ENCODE data around the gene PPP2R2D.

The PPP2R2D gene

GRCh38 chr10:131890276-131891195 lies 10.3 kb upstream of the PPP2R2D start:
- DNase-seq: no peak

GRCh38 chr10:131891196-131891928 lies 9.4 kb upstream of the PPP2R2D start:
- DNase-seq: no peak

DNA sequence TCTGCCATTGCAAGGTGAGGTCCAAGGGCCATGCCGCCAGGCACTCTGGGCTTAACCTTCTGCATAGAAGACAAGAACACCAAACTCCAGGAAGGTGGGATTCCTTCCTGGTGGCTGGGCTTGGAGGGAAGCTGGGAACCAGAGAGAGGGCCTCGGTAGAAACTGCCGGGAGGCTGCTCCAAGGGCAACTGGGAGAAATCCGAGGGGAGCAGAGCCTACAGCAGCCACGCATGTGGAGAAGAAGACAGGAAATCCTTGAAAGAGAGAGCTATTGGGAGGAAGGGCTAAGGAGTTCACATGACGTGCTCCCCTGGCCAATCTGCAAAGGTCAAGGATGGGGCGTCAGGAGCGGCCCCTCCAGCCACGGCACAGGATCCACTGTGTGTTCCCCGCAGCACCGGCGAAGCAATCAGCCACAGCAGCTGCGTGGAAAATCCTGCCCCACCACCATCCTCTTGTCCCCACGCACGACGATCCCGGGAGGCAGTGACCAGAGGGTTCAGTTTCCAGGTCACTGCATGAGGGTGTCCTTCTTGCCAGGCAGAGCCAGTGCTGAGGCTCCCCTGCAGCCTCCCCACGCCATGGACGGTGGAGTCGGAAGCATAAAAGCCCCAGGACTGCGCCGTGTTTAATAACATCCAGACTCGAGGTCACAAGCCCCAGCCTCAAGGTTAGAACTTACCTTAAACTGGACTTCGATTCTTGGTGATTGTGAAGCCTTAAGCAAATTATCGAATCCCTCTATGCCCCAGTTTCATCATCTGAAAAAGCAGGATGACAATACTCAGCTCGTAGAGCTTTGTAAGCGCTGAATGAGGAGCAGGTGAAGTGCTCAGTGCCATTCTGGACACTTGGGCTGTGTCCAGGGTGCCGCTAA lies 8.6 kb upstream of the PPP2R2D start:
- DNase-seq: no peak

DNA sequence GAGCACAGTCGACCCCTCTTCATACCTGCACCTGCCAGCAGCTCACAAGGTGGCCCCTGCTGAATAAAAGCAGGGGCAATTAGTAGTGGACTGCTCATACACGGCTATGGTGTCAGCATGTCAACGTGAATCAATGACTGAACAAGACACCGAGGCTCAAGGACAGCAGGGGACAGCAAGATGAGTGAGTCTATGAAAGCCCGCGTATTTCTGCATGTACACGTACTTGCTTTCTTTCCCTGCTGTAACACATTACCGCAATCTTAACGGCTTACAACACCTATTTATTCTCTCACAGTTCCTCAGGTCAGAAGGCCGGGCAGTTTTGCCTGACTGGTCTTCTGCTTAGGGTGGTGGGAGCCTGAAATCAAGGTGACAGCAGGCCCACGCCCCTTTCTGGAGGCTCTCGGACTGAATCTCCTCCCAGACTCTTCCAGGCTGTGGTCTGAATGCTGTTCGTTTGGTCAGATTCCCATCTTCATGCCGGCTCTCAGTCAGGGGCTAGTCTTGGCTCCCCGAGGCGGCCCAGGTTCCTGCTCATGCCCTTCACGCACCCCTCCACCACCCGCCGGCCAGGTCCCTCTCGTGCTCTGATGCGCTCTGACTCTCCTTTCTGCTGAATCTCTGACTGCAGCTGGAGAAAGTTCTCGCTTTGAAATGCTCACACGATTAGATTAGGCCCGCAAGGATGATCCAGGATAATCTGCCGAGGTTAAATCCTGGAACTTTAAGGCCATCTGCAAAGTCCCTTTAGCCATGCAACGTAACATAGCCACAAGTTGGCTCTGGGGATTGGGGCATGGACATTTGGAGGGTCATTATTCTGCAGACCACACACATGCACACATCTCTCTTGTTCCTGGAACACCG lies 7.8 kb upstream of the PPP2R2D start:
- no peak for DNase-seq

GRCh38 chr10:131895116-131895515 lies 5.7 kb upstream of the PPP2R2D start:
- no peak for DNase-seq

- no peak for DNase-seq
Observed at GRCh38 chr10:131896403-131896802, 4.4 kb upstream of the PPP2R2D start.

DNA sequence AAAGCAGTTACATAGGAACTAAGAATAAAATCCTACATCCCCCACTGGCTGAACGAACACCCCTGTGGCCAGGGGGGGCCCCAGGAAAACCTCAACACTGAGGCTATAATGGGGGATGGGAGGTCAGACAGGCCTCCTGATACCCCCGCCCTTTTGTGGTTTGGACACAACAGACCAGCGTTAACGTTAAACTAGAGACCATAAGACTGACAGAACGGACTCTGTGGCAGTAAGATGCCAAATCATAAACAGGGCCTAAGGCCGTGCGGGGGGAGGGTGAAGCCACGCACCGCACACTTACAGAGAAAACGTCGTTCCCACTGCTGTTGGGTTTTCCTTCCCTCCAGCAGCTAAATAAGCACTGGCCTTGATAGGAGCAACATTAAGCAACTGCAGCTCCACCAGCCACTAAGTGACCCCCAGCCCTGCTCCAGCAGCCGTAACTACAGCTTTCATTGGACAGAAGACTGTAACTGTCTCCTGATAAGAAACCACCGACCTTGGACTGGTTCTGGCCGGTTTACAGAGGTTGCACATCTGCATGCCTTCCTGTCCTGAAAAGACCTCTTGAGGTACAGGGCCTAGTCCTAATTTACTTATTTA lies 3.4 kb upstream of the PPP2R2D start:
- no peak for DNase-seq

- DNase-seq: no peak
Observed at GRCh38 chr10:131898061-131898460, 2.7 kb upstream of the PPP2R2D start.

DNA sequence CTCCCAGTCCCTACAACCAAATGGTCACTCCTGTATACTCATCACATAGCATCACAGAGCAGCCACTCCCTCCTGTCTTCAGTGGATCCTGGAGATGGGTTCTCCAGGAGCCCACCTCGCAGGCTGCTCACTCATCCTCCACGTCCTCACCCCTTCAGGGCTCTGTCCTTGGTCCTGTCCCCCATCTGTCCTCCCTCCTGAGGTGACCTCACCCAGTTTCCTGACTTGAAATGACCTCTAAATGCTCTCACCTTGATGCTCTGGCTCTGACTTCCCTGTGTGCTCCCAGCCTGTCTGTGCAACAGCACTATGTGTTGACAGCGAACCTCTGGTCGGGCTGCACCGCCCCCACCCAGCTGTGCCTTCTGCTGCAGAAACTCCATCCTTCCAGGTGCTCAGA lies 2.1 kb upstream of the PPP2R2D start:
- no peak for DNase-seq

- no peak for DNase-seq
Observed at GRCh38 chr10:131899116-131899690, 1.6 kb upstream of the PPP2R2D start.

GRCh38 chr10:131899695-131900349 lies 986 bp upstream of the PPP2R2D start:
- DNase-seq: no peak

GRCh38 chr10:131901181-131901829 lies 497 bp downstream of the PPP2R2D start:
- peak in 1 of 2 experiments; percentile 25 for DNase-seq

- DNase-seq: no peak
Observed at GRCh38 chr10:131902211-131902610, 1.4 kb downstream of the PPP2R2D start.

GRCh38 chr10:131902691-131903090 lies 1.9 kb downstream of the PPP2R2D start:
- no peak for DNase-seq

- no peak for DNase-seq
Observed at GRCh38 chr10:131905267-131905571, 4.4 kb downstream of the PPP2R2D start.

GRCh38 chr10:131905603-131906268 lies 4.9 kb downstream of the PPP2R2D start:
- DNase-seq: no peak

GRCh38 chr10:131906269-131906639 lies 5.4 kb downstream of the PPP2R2D start:
- no peak for DNase-seq

- no peak for DNase-seq
Observed at GRCh38 chr10:131907679-131908078, 6.9 kb downstream of the PPP2R2D start.

- no peak for DNase-seq
Observed at GRCh38 chr10:131908151-131908550, 7.3 kb downstream of the PPP2R2D start.
